Measurements from ENCODE around the gene ATP8B1.

GRCh38 chr18:57814555-57814954 is 11.4 kb upstream of the ATP8B1 start:
- TF ChIP-seq EZH2 (IDR thresholded peaks at IDR 0.05; ENCODE audit: low read depth, unreplicated experiment) (no peak), CTCF (conservative IDR thresholded peaks at IDR 0.05; ENCODE audit: low read depth in 2 of 2) (no peak), POLR2AphosphoS5 (IDR thresholded peaks at IDR 0.05; ENCODE audit: low read depth) (no peak), CREB1 (CRISPR knock-in tag; IDR thresholded peaks at IDR 0.05; ENCODE audit: low read depth) (no peak), REST (IDR thresholded peaks at IDR 0.05; ENCODE audit: unreplicated experiment) (no peak), JUNB (IDR thresholded peaks at IDR 0.05; ENCODE audit: unreplicated experiment) (no peak)
